ENCODE measurements around the gene KIF16B. TPM values are rescaled to one million over a fixed set of nuclear protein-coding genes. Genes with fewer than 3 reads are reported as not detected.

KIF16B gene
- total and polyA plus RNA-seq, 2 of the 8 experiments (the other 6 are each of a cell fraction or from before 2014, with no cell fraction given) = 3.0 to 9.2 TPM

DNA sequence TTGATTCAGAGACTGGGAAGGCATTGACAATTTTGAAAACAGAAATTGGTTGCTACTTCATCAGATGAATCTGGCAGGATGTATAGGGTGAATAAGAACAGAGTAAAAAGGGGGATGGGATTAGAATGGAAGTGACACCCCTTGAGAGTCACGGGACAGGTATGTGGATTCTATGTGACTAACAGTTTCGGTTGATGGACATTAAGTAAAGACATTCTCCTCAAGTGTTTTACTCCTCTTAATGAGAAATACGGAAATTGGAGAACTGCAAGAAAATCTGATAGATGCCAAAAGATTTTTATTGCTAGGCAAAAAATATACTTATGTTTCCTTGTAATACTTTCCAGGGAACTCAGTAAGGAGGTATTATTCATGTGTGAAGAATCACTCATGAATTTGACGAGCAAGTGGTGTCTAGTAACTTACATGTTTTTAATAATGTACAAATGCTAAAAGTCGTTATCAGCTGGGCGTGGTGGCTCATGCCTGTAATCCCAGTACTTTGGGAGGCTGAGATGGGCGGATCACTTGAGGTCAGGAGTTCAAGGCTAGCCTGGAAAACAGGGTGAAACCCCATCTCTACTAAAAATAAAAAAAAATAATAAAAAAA is 135.8 kb downstream of the KIF16B start:
- Histone ChIP-seq H4K5ac (ENCODE audit: insufficient read length, low read depth, low read length) (no peak overlapping the region), H3K79me2 (ENCODE audit: control insufficient read depth in 1 of 2, insufficient read depth in 2 of 2, low read length in 2 of 2) (no peaks in the 10 kb centered on the region), H3K56ac (replicated peaks; ENCODE audit: insufficient read length, low read depth, low read length) (no peak overlapping the region), H4K20me1 (replicated peaks in 1 of 2; ENCODE audit: control insufficient read depth in 1 of 2, insufficient read depth in 2 of 2, low read length in 2 of 2) (no peaks in the 10 kb centered on the region), H3K4ac (replicated peaks; ENCODE audit: insufficient read length, low read depth, low read length) (no peak overlapping the region), H4K91ac (replicated peaks; ENCODE audit: insufficient read length, low read length) (no peak overlapping the region), H3K4me1 (replicated peaks in 1 of 4; ENCODE audit: control insufficient read depth in 3 of 4, insufficient read depth in 4 of 4, low read length in 3 of 4) (no peaks in the 10 kb centered on the region), H3K27ac (ENCODE audit: low read depth, low read length) (no peak overlapping the region), H4K8ac (ENCODE audit: extremely low read depth, insufficient read depth, low read length) (no peak overlapping the region), H2BK15ac (ENCODE audit: low read length) (no peak overlapping the region), H3K18ac (ENCODE audit: extremely low read depth, low read length) (no peak overlapping the region), H2AK5ac (ENCODE audit: low read depth, low read length) (no peak overlapping the region), H3K36me3 (ENCODE audit: control insufficient read depth in 2 of 4, insufficient read depth in 4 of 4, low read length in 3 of 4) (no peaks in the 10 kb centered on the region), H2BK5ac (ENCODE audit: low read depth, low read length) (no peak overlapping the region), H2BK120ac (replicated peaks; ENCODE audit: low read depth, low read length) (no peak overlapping the region), H3K79me1 (ENCODE audit: low read depth, low read length) (no peaks in the 10 kb centered on the region), H3K14ac (ENCODE audit: insufficient read length) (no peak overlapping the region), H2BK20ac (ENCODE audit: low read length) (no peak overlapping the region), H3K23me2 (ENCODE audit: low read depth, low read length) (no peaks in the 10 kb centered on the region), H2AFZ (ENCODE audit: low read length) (no peak overlapping the region), H3K9me3 (ENCODE audit: insufficient read depth in 2 of 2, low read depth in 1 of 2, low read length in 1 of 2) (no peaks in the 10 kb centered on the region), H3K4me2 (ENCODE audit: insufficient read depth in 1 of 2, low read depth in 2 of 2, low read length in 2 of 2) (no peak overlapping the region), H2BK12ac (ENCODE audit: low read depth, low read length) (no peak overlapping the region), H3K27me3 (replicated peaks in 1 of 4; ENCODE audit: control insufficient read depth in 3 of 4, extremely low read depth in 1 of 4, insufficient read depth in 3 of 4, low read length in 3 of 4) (peaks cover 0 to 1% (median 0%) of the 10 kb centered on the region in 4 experiments; a peak in 1 of 7 replicates), H3K9ac (replicated peaks in 1 of 4; ENCODE audit: extremely low read depth in 1 of 4, low read depth in 3 of 4, low read length in 3 of 4) (no peak overlapping the region), H3K23ac (ENCODE audit: insufficient read length) (no peak overlapping the region), H3K4me3 (ENCODE audit: extremely low read depth in 1 of 4, insufficient read depth in 2 of 4, low read depth in 3 of 4, low read length in 4 of 4) (no peak overlapping the region)
- FAIRE-seq (no peak), DNase-seq (ENCODE audit: low read depth in 1 of 2, low spot score in 2 of 2) (no peak)
- ChIA-PET CTCF (ENCODE audit: partially characterized antibody) (interaction anchor here (1.1 to 1.2 kb wide), 2 partner anchors 38 to 40 kb away, joined by 3 read pairs; no protein-coding TSS in a partner anchor), POLR2A (ENCODE audit: partially characterized antibody) (no interaction called here)
- WGBS, 2 experiments (ENCODE audit: extremely low coverage in 1 of 2, insufficient coverage in 1 of 2, insufficient read length in 1 of 2, insufficient replicate concordance in 2 of 2, low coverage in 1 of 2, low lambda C conversion rate in 2 of 2, missing lambda C conversion rate in 1 of 2) = 89% methylated on average over 7 of the region's 7 CpGs; no CpG with 5 or more reads in 1 of the 2 experiments
- TF ChIP-seq CTBP2 (IDR thresholded peaks at IDR 0.05; ENCODE audit: borderline replicate concordance, insufficient read depth, insufficient read length, low read length) (no peak), BRCA1 (IDR thresholded peaks at IDR 0.05; ENCODE audit: low read depth, low read length) (no peak), SIRT6 (IDR thresholded peaks at IDR 0.05; ENCODE audit: low read length) (no peak), ZNF274 (IDR thresholded peaks at IDR 0.05; ENCODE audit: borderline replicate concordance, extremely low read depth, low read length) (no peak), SP4 (IDR thresholded peaks at IDR 0.05; ENCODE audit: low read length) (no peak), SRF (IDR thresholded peaks at IDR 0.05; ENCODE audit: low read depth, low read length) (no peak), SAP30 (IDR thresholded peaks at IDR 0.05; ENCODE audit: insufficient read depth, insufficient replicate concordance, low read length) (no peak), KDM5A (IDR thresholded peaks at IDR 0.05; ENCODE audit: low read length) (no peak), CBX5 (IDR thresholded peaks at IDR 0.05; ENCODE audit: low read depth, low read length) (no peak), BACH1 (IDR thresholded peaks at IDR 0.05; ENCODE audit: low read length) (no peak), RFX5 (IDR thresholded peaks at IDR 0.05; ENCODE audit: borderline replicate concordance, low read depth, low read length) (no peak), RNF2 (IDR thresholded peaks at IDR 0.05; ENCODE audit: borderline replicate concordance, low read depth, low read length, missing control alignments, poor library complexity, severe bottlenecking) (no peak), RXRA (IDR thresholded peaks at IDR 0.05; ENCODE audit: insufficient read depth, low read depth, low read length) (no peak), GABPA (IDR thresholded peaks at IDR 0.05; ENCODE audit: borderline replicate concordance, insufficient read depth, low read length) (no peak)

Data from H1 (cell line).